22Rv1 (cell line): ENCODE results near the gene BAHD1.

ENCODE experiments used
- CTCF ChIP-seq: fragments of 450-650 bp; IDR thresholded peaks from 2 replicates; pipeline ENCODE4 v1.5.1; 2017; ENCODE audit warnings: mild to moderate bottlenecking
- ZFX ChIP-seq: fragments of 450-650 bp; IDR thresholded peaks from 2 replicates; pipeline ENCODE4 v1.6.1; 2017; ENCODE audit warnings: antibody characterized with exemption, borderline replicate concordance

GRCh38 chr15:40510201-40510600 is 69.4 kb downstream of the BAHD1 start:
- TF ChIP-seq CTCF (no peak), ZFX (no peak)
